GM11168 (cell line): Measurements from ENCODE around the gene EPG5.
"Not testable (repeated sequence)": the region's sequence is repeated elsewhere in the genome, so short reads cannot be mapped to it uniquely, and the experiment has no call there.

Experiments used
- in situ Hi-C: fragments of 300-500 bp; cut with MboI; formaldehyde crosslinking; loops from one replicate; pipeline ENCODE4 v1.12.0; 2022; ENCODE audit warnings: low sequenced_read_pairs; ENCODE audit not compliant: unreplicated experiment

Gene EPG5

DNA sequence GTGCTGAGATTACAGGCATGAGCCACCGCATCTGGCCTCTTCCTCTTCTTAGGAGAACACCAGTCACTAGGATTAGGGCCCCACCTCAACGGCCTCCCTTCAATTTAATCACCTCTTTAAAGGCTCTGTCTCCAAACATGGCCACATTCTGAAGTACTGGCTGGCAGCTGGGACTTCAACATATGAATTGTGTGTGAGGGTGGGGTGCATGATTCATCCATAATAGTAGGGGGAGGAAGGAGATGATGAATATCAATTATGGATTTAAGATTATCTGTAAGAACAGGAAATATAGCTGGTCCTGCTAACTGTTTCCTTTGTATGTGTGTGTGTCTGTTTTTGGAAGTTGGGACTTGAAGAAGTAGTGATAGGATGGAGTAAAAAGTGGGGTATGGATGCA lies 14.7 kb upstream of the EPG5 start:
- in situ Hi-C loops = no loop called here

DNA sequence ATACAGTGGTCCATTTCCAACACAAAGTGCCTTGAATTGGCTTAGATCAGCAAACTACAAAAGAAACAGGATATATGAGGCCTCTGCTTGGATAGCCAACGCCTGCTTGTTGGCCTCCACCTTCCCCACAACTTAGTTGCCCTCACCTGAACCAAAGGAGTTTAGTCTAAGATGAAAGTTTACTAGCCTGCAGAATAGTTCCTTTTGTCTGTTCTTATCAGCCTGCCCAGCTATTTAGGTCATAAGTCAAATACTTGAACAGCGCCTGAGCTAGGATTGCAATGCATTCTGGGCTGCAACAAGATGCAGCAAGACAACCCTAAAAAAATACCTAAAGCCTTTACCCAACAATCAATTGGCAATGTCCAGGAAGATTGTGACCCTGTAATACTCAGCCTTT lies 13.1 kb upstream of the EPG5 start:
- in situ Hi-C loops = no loop called here

DNA sequence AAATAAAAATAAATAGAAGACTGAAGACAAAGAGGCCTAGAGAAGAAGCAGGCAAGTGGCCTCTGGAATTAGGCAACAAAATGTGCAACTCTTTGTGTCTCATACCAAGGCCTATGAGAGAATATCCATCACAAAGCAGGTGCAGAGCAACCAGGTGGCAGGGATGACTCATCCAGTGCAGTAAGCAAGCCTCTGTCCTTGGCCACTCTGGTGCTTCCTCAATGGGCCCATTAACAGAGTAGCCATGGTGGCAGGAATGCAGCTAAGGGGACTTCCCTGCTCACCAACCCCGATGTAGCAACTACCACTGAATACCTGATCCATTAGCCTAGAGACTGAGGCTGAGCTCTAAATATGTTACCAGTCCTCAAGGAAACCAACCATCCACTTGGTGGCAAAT lies 11.0 kb upstream of the EPG5 start:
- in situ Hi-C loops = no loop called here

DNA sequence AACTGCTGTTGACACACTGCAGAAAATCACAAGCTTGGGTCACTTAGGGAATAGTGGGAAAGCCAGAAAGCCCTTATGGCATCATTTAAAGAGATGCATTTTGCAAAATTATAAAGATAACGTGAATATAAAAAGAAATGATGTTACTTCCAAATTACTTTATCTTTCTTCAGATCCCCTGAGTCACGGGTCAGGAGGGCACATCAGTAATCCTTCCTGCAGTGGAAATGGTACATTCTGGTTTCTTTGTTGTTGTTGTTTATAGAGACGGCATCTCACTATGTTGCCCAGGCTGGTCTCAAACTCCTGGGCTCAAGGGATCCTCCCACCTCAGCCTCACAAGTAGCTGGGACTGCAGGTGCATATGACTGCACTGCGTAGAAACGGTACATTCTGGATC lies 9.8 kb upstream of the EPG5 start:
- in situ Hi-C loops = no loop called here

DNA sequence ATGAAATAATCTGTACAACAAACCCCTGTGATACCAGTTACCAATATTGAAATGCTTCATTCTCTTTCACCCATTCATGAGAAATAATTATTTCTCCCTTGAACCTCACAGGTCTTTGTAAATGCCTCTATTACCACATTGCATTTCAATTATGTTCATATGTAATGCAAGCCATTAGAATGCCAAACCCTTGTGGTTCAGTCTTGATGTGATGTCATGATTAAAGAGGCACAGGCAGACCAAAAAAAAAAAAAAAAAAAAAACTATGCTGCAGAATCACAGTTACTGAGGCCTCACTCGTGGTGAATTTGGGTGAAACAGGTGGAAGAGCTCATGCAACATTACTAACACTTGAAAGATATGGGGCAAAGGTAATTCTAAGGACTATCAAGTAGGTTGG lies 9.4 kb upstream of the EPG5 start:
- in situ Hi-C loops = no loop called here

DNA sequence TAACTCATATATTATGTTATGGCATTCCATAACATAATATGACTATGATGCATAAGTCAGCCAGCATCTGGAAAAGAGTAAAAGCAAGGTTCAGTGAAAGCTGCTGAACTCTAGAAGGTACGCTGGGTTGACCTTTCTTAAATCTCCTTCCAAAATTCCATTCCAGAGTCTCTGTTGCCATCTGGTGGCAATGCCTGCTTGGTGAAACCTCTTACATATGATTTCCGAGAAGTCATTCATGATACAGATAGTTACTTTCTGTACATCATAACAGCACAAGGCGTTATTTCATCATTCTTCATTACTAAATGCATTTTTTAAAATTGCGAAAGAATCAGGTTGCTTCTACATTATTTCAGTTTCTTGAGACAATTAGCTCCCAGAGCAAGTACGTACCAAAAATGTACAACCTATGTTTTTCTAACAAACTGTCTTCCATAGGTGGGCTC lies 7.0 kb upstream of the EPG5 start:
- in situ Hi-C loops = no loop called here

DNA sequence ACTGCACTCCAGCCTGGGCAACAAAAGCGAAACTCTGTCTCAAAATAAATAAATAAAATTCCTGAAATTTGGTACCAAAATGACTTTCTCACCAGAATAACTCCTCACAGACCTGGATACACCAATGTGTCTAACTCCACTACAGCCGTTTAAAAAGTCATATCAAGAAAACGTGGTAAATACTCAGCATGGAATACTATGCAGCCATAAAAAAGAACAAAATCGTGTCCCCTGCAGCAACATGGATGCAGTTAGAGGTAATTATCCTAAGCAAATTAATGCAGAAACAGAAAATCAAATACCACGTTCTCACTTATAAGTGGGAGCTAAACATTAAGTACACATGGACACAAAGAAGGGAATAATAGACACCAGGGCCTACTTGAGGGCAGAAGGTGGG lies 2.2 kb downstream of the EPG5 start:
- in situ Hi-C loops = not testable (repeated sequence)

DNA sequence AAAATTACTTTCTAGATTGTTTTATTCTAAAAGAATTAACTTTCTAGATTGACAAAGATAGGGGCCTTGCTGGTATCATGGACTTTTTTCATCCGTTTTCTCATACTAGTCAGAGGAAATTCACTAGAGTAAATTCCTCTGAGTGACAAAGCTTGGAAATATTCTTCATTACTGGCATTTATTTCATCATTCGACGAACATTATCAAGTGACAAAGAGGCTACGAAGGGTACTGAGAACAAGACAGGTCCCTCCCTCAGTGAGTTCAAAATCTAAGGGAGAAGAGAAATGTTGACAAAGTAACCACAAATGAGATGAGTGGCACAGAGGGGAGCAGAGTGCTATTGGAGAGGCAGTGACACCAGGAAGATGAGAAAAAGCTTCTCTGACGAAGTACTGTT lies 4.3 kb downstream of the EPG5 start:
- in situ Hi-C loops = no loop called here

DNA sequence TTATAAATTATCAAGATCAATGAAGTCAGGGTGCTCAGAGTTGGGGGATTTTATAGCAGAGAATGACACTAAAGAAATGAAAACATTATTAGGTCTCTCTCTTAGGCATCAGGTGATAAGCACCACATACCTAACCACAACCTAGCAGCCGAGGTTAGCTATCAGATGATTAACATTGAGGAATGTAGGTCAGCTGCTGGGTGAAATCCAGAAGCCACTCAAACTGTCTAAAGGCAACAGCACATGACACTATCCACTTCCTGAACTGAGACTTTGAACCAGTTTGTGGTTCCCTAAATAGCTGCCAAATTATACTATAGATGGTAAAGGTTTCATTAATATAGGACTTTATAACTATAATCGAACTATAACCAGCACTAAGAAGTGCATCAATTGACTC lies 4.7 kb downstream of the EPG5 start:
- in situ Hi-C loops = no loop called here

DNA sequence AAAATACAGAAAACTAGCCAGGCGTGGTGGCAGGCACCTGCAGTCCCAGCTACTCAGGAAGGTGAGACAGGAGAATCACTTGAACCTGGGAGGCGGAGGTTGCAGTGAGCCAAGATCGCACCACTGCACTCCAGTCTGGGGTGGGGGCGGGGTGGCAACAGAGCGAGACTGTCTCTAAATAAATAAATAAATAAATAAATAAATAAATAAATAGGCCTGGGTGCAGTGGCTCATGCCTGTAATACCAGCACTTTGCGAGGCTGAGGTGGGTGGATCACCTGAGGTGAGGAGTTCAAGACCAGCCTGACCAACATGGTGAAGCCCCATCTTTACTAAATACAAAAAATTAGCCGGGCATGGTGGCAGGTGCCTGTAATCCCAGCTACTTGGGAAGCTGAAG lies 7.6 kb downstream of the EPG5 start:
- in situ Hi-C loops = not testable (repeated sequence)

DNA sequence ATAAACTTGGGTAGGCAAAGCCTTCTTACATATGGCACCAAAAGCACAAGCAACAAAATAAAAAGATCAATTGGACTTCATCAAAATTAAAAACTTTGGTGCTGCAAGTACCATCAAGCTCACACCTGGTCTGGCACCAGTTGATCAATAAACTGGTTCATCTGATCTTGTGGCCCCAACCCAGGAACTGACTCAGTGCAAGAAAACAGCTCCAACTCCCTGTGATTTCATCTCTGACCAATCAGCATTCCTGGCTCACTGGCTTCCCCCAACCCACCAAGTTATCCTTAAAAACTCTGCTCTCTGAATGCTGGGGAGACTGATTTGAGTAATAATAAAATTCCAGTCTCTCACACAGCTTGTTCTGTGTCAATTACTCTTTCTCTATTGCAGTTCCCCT lies 8.4 kb downstream of the EPG5 start:
- in situ Hi-C loops = no loop called here

DNA sequence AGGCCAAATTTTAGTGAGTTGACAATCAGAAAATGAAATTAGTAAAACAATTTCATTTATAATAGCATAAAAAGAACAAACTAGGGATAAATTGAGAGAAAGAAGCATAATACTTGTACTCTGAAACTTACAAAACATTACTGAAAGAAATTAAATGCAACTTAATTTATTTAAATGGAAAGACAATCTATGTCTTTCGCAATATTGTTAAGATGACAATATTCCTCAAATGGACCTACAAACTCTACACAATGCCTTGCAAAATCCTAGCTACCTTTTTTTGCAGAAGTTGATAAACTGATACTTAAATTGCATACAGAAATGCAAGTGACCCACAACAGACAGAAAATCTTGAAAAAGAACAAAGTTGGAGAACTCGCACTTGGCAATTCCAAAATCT lies 9.1 kb downstream of the EPG5 start:
- in situ Hi-C loops = no loop called here

DNA sequence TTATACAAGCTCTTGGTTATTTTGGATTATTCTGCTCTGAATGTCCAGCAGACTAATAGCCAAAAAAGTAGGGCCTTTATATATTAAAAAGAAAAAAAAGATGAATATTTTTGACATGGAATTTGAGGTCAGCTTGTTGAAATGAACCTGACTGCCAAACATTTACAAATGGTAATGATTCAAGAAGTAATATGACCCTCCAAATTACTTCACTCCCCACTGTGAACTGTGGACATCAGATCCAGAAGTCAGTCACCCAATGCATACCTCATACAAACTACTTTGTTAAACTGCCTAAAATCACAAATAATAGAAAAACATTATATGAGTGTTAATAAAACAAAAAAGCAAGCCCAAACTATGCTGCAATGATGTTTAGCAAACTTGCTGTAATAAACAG lies 10.0 kb downstream of the EPG5 start:
- in situ Hi-C loops = no loop called here

DNA sequence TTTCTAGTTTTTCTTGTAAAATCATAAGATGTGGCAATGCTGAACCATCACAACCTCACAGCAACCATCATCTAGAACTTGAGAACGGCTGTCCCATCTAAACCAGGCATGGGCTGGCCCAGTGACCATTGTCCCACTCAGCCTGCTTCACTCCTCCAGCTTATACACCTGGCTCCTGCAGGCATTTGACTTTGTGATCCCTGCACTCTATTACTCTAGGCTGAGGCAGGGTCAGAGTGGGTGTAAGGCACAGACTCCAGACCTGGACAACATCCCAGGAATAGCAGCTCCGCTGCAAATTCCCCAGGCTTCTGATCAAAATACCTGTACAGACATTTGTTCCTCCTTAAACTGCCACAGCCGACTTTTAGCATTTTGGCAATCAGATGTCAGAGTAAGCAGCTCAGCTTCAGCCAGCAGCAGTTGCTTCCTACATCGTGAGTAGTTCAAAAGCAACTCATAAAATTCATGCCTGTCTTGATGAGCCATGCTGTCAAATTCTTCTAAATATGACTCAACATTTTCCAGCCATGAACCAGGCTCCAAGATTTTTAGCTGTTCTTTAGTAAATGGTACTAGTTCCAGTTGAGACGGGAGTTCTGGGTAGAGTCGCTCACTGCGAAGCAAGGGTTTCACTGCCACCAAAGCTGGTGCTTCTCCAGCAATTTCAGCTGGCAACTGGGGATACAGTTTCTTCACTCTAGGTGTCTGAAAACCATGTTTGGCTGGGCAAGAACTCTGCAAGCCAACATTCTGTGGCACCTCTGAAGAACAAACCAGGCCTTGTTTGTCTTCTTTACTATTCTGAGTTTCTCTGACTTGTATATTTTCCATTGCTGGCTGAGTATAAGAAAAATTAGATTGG lies 12.8 kb downstream of the EPG5 start:
- in situ Hi-C loops = no loop called here

DNA sequence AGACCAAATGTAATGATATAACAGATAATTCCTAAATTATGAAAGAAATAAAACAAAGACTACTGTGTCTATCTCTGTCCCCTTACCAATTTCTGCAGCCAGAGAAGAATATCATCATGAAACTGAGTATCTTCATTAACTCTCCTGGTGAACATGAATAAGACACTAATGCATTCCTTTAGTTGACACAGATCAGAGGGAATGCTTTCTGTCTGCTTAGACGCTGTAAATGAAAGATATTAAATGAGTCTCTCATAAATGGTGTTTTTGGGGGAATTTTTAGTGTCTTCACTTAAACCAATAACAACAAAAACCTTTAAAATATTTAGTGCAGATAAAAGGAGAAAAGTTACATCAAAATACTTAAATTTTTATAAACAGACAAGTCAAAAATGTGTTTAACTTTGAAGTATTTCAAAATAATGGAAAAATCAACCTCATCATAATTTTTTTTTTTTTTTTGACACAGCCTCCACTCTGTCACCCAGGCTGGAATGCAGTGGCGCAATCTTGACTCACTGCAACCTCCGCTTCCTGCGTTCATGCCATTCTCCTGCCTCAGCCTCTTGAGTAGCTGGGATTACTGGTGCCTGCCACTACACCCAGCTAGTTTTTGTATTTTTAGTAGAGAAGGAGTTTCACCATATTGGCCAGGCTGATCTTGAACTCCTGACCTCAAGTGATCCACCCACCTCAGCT lies 16.0 kb downstream of the EPG5 start:
- in situ Hi-C loops = no loop called here

DNA sequence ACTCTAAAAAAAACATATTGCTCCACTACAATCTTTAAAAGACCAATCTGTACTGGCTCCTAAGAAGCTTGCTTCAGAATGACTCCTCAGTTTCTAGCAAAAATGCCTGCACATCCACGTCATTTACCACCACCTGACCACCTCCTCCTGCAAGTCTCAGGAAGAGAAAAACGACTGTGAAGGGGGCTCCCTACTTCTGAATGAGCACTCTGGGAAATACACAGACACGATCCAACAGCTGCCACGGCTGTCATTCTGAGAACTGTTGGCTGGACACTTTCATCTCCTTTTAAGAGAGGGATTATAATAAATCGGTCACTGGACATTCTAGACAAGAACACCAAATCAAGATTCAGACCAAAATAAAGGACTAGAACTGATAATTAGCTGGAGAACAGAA lies 21.5 kb downstream of the EPG5 start:
- in situ Hi-C loops = no loop called here

DNA sequence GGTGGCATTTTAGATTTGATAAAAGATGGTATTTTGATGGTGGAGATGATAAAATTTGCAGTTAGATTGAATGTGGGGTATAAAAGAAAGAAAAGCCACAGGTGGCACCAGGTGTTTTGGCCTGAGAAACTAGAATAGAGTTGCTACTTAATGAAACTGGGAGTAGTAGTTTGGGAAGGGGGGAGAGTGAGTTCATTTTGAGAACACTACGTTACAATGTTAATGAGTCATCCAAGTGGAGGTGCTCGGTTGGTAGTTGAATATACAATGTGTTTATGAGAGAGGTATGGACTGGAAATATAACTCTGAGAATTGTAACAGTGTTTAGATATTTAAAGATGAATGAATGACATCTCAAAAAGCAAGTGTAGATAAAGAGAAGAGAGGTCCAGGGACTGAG lies 26.4 kb downstream of the EPG5 start:
- in situ Hi-C loops = no loop called here

DNA sequence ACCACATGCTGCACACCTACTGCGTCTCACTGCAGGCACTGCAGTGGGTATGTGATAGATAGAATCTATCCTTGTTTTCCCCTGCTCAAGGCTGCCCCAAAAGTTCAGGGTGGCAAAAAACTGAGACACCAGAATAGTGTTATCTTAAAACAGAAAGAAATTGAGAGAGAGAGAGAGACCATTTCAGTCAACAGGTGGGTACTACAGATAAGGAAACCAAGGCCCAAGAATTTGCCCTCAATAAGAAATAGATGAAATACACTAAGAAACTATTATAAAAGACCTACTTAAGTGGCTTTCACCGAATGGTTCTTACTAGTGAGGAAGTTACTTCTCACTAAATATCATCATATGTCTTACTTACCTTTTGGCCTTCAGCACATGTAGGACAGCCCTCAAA lies 27.9 kb downstream of the EPG5 start:
- in situ Hi-C loops = no loop called here

DNA sequence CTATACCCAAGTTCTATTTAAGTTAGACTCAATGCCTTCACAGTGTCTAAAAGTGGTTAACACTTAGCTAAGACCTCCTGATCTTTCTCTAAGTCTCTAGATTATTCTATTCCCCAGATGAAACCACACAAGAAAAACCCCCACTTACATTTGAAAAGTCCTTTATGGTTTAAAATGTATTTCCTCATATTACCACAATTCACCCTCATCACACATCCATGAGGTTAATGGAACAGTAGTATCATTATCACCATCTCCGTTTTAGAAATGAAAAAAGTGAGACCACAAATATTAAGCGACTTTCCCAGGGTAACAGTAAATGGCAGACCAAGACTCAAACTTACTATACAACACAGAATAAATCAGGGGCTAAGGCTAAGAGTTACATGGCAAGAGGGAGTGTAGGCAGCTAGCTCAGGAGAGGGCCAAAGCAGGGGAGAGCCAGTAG lies 28.6 kb downstream of the EPG5 start:
- in situ Hi-C loops = no loop called here

DNA sequence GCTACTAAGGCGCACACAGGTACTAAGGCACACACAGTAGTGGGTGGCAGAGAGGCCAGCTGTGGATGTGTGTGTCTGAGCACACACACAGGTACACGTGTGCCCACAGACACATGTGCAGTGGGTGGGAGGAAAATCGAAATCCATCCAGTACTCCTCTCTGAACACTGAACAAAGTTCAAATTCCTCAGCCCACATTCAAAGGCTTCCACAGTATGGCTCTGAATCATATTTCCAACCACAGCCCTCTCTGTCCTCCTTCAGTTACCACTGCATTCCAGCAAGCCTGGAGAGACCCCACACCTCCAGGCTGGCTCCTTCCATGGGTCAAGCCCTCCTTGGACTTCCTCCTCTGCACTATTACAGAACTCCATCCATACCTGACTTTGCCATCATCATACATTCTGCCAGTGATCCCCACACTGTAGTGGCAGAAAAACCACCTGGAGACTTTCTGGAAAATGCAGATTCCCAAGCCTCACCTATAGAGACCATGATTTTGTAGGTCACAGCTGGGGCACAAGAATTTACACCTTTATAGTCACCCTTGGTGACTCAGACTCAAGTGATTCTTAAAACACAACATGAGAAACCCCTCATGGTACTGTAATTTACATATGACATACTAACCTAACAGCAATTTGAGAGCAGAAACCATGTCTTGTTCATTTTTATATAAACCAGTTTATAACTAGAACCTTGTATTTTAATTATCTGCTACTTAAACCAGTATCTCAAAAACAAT lies 31.4 kb downstream of the EPG5 start:
- in situ Hi-C loops = no loop called here

DNA sequence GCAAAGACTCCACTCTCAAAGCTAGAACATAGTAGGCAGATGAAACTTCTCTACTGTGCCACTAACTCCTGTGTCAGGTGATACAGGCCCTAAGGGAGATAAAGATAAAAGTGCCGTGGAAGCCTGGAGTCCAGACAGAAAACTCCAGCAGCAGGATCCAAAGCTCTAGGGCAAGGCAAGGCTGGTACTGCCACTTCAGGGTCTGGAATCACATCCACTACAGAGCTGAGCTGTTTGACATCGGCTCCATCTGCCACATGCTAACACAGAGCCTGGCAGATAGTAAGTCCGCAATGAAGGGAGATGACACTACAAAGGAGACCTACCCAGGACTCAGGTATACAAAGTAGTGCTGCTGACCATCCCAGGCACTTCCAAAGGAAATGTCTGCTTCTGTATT lies 34.4 kb downstream of the EPG5 start:
- in situ Hi-C loops = no loop called here
